KBM-7 (cell line): ENCODE results near the gene CCT2.
"Not testable (repeated sequence)": the region's sequence is repeated elsewhere in the genome, so short reads cannot be mapped to it uniquely, and the experiment has no call there.

Source experiments
- DNase-seq: peaks from one replicate; pipeline ENCODE4 v3.0.0-alpha.2; 2015
- in situ Hi-C: fragments of 300-500 bp; cut with MboI; formaldehyde crosslinking; loops from 2 replicates; pipeline ENCODE4 v1.14.3; 2020; ENCODE audit warnings: low sequenced_read_pairs, low pct_unique_long_range_greater_than_20kb, mixed read lengths

CCT2 gene

DNA sequence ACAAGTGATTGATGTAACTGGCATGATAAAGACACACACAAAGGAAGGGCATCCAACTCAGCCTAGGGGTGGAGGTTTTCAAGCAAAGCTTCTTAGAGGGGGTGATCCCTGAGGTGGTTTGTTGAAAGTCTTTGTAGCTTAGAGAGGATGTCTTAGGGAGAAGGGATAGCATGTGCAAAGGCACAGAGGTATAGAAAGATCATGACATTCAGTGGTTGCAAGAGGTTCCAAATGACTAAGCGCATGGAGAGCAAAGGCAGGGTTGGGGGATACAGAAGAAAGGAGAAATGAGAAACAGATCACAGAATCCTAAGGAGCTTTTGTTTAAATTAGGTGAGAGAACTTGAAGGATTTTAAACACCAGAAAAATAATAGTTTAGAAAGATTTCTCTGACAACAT lies 5.2 kb upstream of the CCT2 start:
- in situ Hi-C loops = no loop called here
- DNase-seq = no peak

DNA sequence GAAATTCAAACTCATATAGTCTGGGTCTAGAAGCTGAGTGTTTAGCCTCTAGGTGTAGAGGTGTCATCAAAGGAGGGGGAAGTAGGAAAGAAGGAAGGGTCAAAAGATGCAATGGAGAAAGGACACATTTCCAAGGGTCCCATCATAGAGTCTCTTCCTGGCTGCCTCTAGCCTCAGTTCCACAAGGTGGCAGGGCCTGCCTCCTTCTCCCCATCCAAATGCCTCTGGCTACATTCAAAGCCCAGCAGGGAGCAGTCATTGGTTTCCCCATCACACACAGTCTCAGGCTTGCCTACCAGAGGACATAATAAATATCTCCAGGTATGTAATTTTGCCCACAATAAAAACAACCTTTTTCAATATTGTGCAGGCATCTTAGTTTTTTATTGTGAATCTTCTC lies 2.1 kb upstream of the CCT2 start:
- peak; percentile 31 for DNase-seq
- in situ Hi-C loops = no loop called here

DNA sequence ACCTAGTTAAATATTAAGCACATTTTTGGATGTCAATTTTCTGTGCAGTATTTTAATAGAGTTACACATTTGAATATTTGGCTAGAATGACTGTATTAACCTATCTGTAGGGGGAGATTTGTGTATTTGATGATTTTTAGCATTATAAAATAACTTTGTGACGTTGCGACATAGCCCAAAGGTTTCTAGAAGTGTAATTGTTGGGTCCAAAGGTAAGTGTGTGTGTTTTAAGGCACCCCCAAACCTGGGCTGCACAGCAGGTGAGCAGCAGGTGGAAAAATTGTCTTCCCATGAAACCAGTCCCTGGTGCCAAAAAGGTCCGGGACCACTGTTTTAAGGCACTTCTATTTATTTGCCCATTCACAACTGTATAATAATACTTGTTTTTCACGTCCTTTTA lies 3.3 kb downstream of the CCT2 start:
- DNase-seq = no peak
- in situ Hi-C loops = no loop called here

DNA sequence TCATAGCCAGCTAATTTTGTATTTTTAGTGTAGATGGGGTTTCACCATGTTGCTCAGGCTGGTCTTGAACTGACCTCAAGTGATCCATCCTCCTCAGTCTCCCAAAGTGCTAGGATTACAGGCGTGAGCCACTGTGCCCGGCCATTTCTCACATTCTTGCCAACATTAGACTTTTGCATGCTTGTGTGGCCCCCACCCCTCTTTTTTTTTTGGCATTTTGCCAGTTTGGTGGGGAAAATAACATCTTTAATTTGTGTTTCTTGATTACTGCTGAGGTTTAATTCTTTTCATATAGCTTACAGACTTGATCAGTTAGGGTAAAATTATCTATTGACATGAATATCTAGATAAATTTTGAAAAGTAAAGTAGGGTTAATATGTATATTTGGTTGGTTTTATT lies 3.8 kb downstream of the CCT2 start:
- DNase-seq = no peak
- in situ Hi-C loops = no loop called here

DNA sequence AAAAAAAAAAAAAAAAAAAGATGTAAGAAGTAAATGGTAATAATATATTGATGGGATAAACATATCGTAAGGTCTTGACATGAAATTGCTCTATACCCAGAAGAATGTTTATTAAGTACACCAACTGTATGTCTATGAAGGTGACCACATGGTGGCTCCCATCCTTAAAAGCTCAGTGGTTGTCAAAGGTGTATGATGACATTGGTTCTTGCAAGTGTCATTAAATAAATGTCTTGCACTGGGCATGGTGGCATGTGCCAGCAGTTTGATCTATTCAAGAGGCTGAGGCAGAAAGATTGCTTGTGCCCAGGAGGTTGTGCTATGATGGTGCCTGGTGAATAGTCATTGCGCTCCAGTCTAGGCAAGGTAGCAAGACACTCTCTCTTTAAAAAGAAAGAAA lies 10.4 kb downstream of the CCT2 start:
- in situ Hi-C loops = no loop called here
- DNase-seq = no peak

DNA sequence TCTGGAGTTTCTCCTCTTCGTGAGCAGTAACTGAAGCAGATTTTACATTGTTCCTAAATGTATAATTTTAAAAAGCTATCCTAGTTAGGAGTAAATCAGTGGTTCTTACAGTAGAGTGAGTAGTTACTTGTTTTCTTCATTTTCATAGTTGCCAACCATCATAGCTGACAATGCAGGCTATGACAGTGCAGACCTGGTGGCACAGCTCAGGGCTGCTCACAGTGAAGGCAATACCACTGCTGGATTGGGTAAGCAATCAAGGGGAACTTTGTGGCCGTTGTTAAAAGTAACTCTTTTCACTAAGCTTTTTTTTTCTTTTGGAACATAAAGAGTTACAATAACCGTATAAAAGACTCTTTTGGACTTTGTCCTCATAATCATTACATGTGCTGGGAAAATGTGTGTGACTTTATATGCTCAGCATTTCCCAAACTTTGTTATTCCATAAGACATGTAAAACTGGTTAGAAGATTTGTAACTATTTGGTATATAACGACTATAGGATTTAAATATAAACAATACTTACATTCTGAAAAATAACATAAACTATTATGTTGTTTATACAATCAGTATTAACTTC lies 13.0 kb downstream of the CCT2 start:
- in situ Hi-C loops = no loop called here
- DNase-seq = no peak

DNA sequence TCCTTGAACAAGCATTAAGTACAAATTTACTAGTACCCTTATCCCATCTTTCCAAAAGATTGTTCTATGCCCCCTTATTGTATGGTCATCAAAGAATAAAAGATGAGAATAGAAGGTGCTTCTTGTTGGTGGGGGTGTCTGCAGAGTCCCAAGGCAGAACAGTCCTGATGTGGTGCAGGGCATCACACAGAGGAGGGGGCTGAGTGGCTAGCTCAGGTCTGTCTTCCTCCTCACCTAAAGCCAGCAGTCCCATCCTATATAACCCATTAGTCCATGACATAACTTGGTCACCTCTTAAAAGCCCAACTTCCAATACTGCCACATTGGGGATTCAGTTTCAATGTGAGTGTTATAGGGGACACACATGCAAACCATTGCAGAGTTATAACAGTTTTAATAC lies 15.5 kb downstream of the CCT2 start:
- DNase-seq = no peak
- in situ Hi-C loops = no loop called here

DNA sequence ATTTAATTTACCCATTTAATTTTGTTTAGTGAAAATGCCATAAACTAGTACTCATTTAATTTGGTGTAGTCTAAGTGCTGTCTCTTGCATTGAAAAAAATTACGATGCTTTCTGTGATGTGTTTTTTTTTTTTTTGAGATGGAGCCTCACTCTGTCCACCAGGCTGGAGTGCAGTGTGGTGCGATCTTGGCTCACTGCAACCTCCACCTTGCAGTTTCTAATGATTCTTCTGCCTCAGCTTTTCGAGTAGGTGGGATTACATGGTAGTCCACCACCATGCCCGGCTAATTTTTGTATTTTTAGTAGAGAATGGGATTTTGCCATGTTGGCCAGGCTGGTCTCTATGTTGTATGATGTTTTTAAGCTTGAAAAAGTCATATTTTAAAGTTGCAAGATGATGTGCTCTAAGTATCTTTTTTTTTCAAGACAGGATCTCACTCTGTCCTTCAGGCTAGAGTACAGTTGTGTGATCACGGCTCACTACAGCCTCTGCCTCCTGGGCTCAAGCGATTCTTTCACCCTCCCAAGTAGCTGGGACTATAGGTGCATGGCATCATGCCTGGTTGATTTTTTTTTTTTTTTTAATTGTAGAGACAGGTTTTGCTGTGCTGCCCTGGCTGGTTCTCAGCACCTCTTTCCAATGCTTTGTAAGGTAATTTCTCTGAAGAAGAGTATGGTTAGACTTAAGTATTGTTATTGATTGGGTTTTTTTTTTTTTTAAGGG lies 16.9 kb downstream of the CCT2 start:
- no peak for DNase-seq
- in situ Hi-C loops = no loop called here

DNA sequence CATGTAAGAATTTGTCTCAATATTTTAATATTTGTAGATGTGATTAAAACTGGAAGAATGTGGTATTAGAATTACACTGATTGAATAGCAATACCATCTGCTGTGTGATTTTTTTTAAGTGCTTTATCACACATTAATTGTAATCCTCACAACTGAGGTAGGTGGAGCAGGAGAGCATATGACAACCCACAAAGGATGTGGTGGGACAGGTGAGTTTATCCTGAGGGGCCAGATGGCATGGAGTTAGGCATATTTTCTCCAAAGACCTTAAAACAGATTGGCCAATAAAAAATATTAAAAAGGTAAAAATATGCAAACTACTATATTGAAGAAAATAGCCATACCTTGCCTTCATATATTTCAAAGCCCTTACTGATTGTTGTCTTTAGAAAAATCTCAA lies 17.7 kb downstream of the CCT2 start:
- DNase-seq = no peak
- in situ Hi-C loops = no loop called here

DNA sequence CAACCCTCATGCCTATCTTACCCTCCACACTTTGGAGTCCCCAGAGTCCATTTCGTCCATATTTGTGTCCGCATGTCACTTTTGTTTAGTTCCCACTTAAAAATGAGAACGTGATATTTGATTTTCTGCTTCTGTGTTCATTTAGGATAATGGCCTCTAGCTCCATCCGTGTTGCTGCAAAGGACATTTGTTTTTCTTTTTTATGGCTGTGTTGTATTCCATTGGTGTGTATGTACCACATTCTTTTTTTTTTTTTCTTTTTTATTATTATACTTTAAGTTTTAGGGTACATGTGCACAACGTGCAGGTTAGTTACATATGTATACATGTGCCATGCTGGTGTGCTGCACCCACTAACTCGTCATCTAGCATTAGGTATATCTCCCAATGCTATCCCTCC lies 18.3 kb downstream of the CCT2 start:
- in situ Hi-C loops = not testable (repeated sequence)

DNA sequence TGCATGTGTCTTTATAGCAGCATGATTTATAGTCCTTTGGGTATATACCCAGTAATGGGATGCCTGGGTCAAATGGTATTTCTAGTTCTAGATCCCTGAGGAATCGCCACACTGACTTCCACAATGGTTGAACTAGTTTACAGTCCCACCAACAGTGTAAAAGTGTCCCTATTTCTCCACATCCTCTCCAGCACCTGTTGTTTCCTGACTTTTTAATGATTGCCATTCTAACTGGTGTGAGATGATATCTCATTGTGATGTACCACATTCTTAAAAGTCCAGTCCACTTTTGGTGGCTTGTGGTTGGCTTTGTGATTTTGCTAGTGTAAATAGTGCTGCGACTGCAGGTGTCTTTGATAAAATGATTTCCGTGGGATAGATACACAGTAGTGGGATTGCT lies 19.0 kb downstream of the CCT2 start:
- in situ Hi-C loops, DNase-seq: not testable (repeated sequence)

More for the DNA sequence above, 18.3 kb downstream of the CCT2 start:
- not testable (repeated sequence) for DNase-seq

DNA sequence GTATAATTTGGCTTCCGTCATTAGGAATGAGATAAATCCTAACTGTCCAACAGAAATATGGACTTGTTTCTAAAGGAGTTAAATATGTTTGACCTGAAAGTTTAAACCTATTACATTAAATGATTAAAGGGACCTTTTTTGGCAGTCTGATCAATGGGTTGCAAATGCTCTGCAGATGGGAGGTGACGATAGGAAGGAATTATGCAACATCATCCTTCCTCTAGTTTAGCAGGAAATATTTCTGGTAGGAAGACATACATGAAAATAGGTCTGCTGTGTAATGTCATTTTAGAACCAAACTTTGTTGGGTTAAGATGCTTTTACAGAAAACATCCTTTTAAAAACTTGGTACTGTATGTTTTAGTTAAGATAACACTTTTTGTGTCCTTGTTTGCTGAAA lies 22.9 kb downstream of the CCT2 start:
- DNase-seq = no peak

DNA sequence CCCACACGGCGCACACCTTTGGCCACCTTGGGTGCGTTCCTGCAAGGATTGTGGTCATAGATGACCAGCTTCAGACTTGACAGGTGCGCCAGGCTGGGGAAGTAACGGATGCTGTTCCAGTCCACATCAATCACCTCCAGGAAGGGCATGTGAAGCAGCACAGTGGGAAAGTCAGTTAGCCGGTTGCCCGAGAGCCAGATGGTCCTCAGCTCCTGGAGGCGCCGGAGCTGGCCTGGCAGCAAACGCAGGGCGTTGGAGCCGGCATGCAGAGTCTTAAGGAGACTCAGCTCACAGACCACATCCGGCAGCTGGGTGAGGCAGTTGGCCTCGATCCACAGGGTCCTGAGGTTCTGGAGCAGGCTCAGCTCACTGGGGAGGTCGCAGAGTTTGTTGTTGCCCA lies 24.9 kb downstream of the CCT2 start:
- in situ Hi-C loops = no loop called here
- no peak for DNase-seq

More for the DNA sequence above, 22.9 kb downstream of the CCT2 start:
- in situ Hi-C loops = no loop called here

DNA sequence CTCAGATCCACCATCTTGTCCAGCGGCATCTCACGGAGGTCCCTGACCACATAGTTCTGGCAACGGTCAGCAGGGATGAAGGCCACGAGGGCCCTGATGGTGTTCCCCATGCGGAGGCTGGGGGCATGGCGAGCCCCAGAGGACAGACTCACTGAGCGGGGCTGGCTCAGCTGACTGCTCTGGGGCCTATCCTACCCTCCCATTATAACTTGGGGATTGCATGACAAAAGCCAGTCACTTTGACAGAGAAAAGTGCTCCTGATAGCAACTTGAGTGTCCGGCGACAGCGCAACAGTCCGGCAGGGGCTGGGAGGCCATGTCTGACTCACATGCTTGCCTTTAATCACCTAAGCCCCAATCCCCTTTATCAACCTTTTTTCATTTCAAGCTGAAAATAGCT lies 25.5 kb downstream of the CCT2 start, which contains the start of gene LRRC10:
TSS of gene LRRC10 (minus strand) at position 179 of the 400 bp plus-strand sequence. CDS start at position 110, 69 bp downstream.
- in situ Hi-C loops = no loop called here
- no peak for DNase-seq

DNA sequence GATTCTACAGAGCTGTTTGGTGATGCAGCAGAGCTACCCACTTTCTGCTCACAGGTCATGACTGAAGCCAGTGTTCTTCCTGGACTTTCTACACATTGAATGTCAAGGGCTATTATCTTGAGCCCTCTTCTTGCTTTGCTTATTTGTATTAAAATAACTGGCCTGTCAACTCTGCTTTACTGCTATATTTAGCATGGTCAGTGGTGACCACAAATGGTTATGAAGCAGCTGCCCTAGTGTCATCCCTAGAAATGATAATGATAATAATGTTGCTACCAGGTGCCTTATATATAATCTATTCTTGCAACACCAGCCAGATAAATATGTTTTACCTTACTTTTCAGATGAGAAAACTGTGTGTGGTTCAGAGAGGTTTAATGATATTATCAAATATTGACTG lies 28.1 kb downstream of the CCT2 start:
- in situ Hi-C loops = no loop called here

DNA sequence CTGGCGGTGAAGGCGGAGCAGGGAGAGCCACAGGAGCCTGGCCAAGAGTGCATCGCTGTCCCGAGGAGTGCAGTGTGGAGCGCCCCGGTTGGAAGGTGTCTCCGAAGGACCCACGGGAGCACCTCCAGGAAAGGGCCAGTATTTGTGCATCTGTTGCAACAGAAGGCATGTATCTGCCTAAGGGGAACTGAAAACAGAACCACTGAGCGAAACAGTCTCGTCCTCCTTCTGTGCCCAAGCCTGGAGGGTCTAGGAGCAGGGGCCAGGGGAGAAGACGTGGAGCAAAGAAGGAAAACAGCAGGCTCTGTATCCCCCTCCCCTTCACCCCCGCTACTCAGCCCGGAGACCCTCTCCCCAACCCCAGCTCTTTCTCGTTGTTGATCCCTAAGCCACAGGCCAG lies 30.8 kb downstream of the CCT2 start:
- no peak for DNase-seq
- in situ Hi-C loops = no loop called here

More for the DNA sequence above, 28.1 kb downstream of the CCT2 start:
- DNase-seq = no peak

DNA sequence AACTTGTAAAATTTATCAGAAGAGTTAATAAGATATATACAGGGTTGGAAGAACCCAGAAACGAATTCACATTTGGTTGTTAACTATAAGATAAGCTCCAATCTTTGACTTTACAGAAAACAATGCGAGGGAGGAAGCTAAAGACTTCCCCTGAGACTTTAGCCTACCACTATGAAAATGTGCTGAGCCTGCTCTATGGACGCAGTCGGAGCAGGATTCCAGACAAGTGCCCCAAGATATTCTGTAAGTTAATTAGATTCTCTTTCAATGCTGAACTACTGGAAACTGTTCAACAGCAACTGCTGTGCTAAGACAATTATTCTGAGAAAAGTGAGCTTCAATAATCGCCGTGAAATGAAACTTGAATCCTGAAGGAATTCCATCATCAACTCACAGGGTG lies 33.8 kb downstream of the CCT2 start:
- in situ Hi-C loops = no loop called here
- no peak for DNase-seq

DNA sequence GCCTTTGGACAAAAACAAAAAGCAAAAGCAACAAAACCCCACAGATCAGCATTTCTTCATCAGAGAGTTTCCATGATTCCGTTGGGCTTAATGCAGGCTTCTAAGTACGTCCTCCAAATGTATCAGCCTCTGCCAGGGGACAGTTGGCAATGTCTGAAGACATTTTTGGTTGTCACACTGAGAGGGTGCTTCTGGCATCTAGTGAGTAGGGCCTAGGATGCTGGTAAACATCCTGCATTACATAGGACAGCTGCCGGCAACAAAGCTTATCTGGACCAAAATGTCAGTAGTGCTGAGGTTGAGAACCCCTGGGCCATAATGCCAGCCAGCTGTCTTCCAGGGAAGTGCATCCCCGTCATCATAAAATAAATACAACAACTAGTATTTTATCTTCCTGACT lies 34.8 kb downstream of the CCT2 start:
- no peak for DNase-seq
- in situ Hi-C loops = no loop called here

DNA sequence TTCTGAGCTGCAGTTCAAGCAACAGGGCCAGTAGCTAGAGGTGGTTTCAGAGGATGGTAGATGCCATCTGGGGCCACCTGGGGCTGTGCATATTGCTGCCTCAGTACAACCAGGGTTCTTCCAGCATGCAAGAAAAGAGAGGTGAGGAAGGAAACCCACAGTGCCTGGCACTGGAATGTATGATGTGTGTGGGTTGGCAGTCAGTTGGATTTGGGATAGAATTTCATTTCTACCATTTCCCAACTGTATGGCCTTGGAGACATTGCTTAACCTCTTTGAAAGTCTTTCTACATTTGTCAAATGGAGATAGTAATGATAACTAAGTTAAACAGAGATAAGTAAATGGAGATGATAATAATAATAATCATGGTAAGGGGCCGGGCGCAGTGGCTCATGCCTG lies 35.7 kb downstream of the CCT2 start:
- DNase-seq = no peak
- in situ Hi-C loops = no loop called here

DNA sequence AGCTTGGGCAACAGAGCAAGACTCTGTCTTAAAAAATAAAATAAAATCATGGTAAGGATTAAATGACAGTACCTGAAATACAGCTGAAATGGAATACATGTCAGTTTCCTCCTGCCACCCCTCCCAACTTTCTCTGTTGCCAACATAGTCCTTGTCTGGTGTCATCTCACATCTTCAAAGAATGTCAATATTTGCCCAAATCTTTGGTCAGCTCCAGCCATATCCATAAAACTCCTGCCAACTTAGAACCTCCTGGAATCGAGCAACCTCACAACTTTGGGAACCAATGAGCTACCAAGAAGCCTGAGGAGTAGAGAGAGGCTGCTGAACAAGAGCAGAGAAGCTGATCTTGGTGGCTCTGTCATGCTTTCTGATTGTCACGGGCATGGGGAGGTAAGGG lies 36.3 kb downstream of the CCT2 start:
- in situ Hi-C loops = no loop called here
- no peak for DNase-seq

DNA sequence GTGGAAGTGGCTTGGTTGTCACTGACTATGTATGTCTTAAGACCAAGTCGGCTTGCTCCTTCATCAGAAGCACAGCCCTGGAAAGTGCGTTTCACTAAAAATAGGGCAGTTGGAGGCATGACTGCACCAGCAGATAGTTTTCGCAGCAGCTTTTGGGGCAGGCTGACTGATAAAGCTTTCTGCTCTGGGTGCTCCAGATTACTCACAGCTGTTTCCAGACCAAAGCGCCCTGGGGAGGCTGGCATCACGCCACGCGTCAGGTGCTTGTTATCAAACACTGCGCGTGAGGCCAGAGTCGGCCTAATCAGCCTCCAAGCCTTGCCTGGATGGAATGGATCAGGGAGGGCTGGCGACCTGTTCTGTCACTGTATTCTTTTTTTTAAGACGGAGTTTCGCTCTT lies 38.7 kb downstream of the CCT2 start:
- in situ Hi-C loops = no loop called here
- DNase-seq = no peak
